SU-DHL-6 (cell line): ENCODE results near the gene SH2D3A.

Experiments
- H2AFZ ChIP-seq: fragments of 200-600 bp; sonication (generic); 2 replicates; pipeline ENCODE4 v1.6.1; 2014; ENCODE audit warnings: low read depth, mild to moderate bottlenecking, moderate library complexity, mixed read lengths, antibody characterized with exemption, low read length; ENCODE audit not compliant: severe bottlenecking
- H3F3A ChIP-seq: fragments of 200-600 bp; shearing (Covaris generic); 2 replicates; pipeline ENCODE4 v1.6.0; 2016; ENCODE audit warnings: antibody characterized with exemption, mild to moderate bottlenecking; ENCODE audit not compliant: insufficient read depth
- H3K27ac ChIP-seq: fragments of 200-600 bp; sonication (generic); 2 replicates; pipeline ENCODE4 v1.5.1; 2016; ENCODE audit warnings: low read depth, mild to moderate bottlenecking, low read length, moderate library complexity, mixed read lengths
- H3K27me3 ChIP-seq: fragments of 200-600 bp; sonication (generic), shearing (Covaris generic); 2 replicates; pipeline ENCODE4 v1.6.0; 2014; ENCODE audit warnings: mild to moderate bottlenecking, low read length
- H3K36me3 ChIP-seq: fragments of 200-600 bp; sonication (generic); 2 replicates; pipeline ENCODE4 v1.6.1; 2014; ENCODE audit warnings: mild to moderate bottlenecking, low read length, mixed read lengths
- H3K4me2 ChIP-seq: fragments of 300-600, 200-600 bp; shearing (Covaris generic), sonication (generic); 2 replicates; pipeline ENCODE4 v1.6.0; 2014; ENCODE audit warnings: low read length, low read depth, mild to moderate bottlenecking; ENCODE audit not compliant: poor library complexity, severe bottlenecking
- H3K4me3 ChIP-seq: fragments of 200-600 bp; sonication (generic); 2 replicates; pipeline ENCODE4 v1.5.1; 2014; ENCODE audit warnings: antibody characterized with exemption, low read length, mild to moderate bottlenecking, mixed read lengths; ENCODE audit not compliant: insufficient read depth, poor library complexity, severe bottlenecking
- H3K79me2 ChIP-seq: fragments of 200-600 bp; sonication (generic); 2 replicates; pipeline ENCODE4 v1.6.1; 2014; ENCODE audit warnings: mild to moderate bottlenecking, low read length, moderate library complexity; ENCODE audit not compliant: insufficient read depth
- H3K9ac ChIP-seq: fragments of 200-600 bp; sonication (generic); 2 replicates; pipeline ENCODE4 v1.7.0; 2014; ENCODE audit warnings: mild to moderate bottlenecking, low read length
- H3K9me2 ChIP-seq: fragments of 200-600 bp; sonication (generic); replicated peaks from 2 replicates; pipeline ENCODE4 v1.6.1; 2014; ENCODE audit warnings: low read length; ENCODE audit not compliant: insufficient read depth
- H3K9me3 ChIP-seq: fragments of 200-600 bp; sonication (generic); 2 replicates; pipeline ENCODE4 v1.6.1; 2014; ENCODE audit warnings: low read length, mixed read lengths; ENCODE audit not compliant: insufficient read depth
- H4K20me1 ChIP-seq: fragments of 200-600 bp; sonication (generic); 2 replicates; pipeline ENCODE4 v1.6.1; 2014; ENCODE audit warnings: low read depth, mild to moderate bottlenecking, antibody characterized with exemption, low read length, moderate library complexity, mixed read lengths
- EZH2phosphoT487 ChIP-seq: fragments of 200-600 bp; sonication (generic), shearing (Covaris generic); conservative IDR thresholded peaks from 2 replicates; pipeline ENCODE4 v1.6.1; 2018; ENCODE audit warnings: mild to moderate bottlenecking, antibody characterized with exemption, low read length, moderate library complexity, mixed read lengths
- TF ChIP-seq, protein P1 (sequence below): fragments of 200-600 bp; sonication (generic); IDR thresholded peaks from one replicate; pipeline ENCODE4 v1.5.1; 2017; ENCODE audit warnings: antibody characterized with exemption, mild to moderate bottlenecking, low read length, moderate library complexity; ENCODE audit not compliant: insufficient read depth, poor library complexity, severe bottlenecking

SH2D3A gene

DNA sequence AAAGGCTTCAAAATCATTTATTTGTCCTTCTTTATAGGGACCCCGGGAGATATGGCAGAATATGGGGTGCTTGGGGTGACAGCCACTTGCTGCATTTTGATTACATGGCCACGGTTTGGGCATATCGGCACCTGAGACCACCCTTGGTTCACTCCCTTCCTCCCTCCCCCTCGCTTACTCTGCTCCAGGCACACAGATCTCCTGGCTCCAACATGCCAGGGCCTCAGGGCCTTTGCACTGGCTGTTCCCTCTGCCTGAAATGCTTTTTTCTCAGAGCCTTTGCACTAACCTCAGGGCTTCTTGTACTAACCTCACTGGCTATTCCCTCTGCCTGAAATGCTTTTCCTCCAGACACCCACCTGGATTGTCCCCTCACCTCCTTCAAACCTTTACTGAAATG, 29.0 kb upstream of the SH2D3A start:
- no peak overlapping the region for H3K4me3 ChIP-seq
- no peaks in the 10 kb centered on the region for H3K36me3 ChIP-seq
- H3K9me2 ChIP-seq: no peaks in the 10 kb centered on the region
- peaks cover 21% of the 10 kb centered on the region for H3F3A ChIP-seq
- H3K27ac ChIP-seq: 0 out of 2 replicates have a peak overlapping the region, but pooled peaks have one; percentile 40
- no peak overlapping the region for H2AFZ ChIP-seq
- no peaks in the 10 kb centered on the region for H4K20me1 ChIP-seq
- H3K9me3 ChIP-seq: no peaks in the 10 kb centered on the region
- H3K79me2 ChIP-seq: peaks cover 78% of the 10 kb centered on the region
- H3K9ac ChIP-seq: no peak overlapping the region
- TF ChIP-seq, protein P1, sequence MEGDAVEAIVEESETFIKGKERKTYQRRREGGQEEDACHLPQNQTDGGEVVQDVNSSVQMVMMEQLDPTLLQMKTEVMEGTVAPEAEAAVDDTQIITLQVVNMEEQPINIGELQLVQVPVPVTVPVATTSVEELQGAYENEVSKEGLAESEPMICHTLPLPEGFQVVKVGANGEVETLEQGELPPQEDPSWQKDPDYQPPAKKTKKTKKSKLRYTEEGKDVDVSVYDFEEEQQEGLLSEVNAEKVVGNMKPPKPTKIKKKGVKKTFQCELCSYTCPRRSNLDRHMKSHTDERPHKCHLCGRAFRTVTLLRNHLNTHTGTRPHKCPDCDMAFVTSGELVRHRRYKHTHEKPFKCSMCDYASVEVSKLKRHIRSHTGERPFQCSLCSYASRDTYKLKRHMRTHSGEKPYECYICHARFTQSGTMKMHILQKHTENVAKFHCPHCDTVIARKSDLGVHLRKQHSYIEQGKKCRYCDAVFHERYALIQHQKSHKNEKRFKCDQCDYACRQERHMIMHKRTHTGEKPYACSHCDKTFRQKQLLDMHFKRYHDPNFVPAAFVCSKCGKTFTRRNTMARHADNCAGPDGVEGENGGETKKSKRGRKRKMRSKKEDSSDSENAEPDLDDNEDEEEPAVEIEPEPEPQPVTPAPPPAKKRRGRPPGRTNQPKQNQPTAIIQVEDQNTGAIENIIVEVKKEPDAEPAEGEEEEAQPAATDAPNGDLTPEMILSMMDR: no peak
- TF ChIP-seq EZH2phosphoT487: no peak
- H3K4me2 ChIP-seq: no peak overlapping the region
- no peaks in the 10 kb centered on the region for H3K27me3 ChIP-seq

DNA sequence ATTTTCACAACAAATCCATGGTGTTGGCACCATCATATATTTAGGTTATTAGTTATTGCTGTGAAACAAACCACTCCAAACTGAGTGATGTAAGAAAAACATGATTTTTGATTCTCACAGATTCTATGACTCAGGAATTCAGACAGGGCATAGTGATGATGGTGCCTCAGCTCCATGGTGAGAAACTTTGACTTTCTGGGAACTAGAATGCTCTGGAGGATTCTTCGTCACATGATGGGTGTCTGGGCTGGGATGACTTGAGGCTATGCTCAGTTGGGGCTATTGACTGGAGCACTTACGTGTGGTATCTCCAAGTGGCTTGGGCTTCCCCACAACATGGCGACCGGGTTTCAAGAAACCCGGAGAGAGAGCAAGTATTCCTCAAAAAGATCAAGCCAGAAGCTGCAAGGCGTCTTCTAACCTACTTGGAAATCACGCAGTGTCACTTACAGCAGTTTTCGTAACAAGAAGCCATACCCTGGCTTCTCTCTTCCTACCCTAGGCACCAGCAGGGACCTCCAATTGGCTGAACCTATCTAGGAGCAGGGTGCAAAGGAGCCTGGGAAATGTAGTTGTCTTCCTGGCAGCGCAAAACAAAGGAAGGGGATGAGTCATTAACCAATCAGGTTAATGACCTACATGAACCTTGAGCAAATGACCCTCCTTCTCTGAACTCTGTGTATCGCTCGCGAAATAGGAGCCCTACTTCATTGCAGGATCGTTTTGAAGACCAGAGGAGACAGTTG, 27.6 kb upstream of the SH2D3A start:
- Histone ChIP-seq H3K9me2 (no peaks in the 10 kb centered on the region), H3K27me3 (no peaks in the 10 kb centered on the region), H3K4me3 (no peak overlapping the region), H3K36me3 (no peaks in the 10 kb centered on the region), H3K9ac (no peak overlapping the region), H3F3A (peaks cover 7% of the 10 kb centered on the region), H3K79me2 (peaks cover 85% of the 10 kb centered on the region), H2AFZ (no peak overlapping the region), H3K27ac (no peak overlapping the region), H3K4me2 (no peak overlapping the region), H4K20me1 (no peaks in the 10 kb centered on the region; the same call in 1 of the 2 replicates), H3K9me3 (no peaks in the 10 kb centered on the region)
- TF ChIP-seq EZH2phosphoT487: no peak
- TF ChIP-seq, protein P1: no peak

DNA sequence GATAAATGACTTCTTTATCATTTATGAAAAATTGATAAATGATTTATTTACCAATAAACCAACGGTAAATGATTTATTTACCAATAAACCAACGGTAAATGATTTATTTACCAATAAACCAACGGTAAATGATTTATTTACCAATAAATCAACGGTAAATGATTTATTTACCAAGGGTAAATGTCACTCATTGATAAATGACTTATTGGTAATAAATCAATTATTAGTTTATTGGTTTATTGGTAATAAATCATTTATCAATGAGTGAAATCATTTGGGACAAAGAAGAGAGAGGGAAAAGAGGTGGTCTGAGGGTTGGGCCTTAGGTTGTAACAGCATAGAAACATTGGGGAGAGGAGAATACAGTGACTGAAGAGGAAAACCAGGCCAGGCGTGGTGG, 26.7 kb upstream of the SH2D3A start:
- no peak overlapping the region for H3K4me3 ChIP-seq
- H3K9me3 ChIP-seq: no peaks in the 10 kb centered on the region
- no peak overlapping the region for H2AFZ ChIP-seq
- no peak overlapping the region for H3K27ac ChIP-seq
- H3K79me2 ChIP-seq: peaks cover 84% of the 10 kb centered on the region
- 0 out of 2 replicates have a peak, but pooled peaks cover 6% of the 10 kb centered on the region for H3F3A ChIP-seq
- H3K9me2 ChIP-seq: no peaks in the 10 kb centered on the region
- H3K36me3 ChIP-seq: no peaks in the 10 kb centered on the region
- no peak overlapping the region for H3K4me2 ChIP-seq
- TF ChIP-seq, protein P1: no peak
- no peak for TF ChIP-seq EZH2phosphoT487
- H4K20me1 ChIP-seq: no peaks in the 10 kb centered on the region; the same call in 1 of the 2 replicates
- H3K9ac ChIP-seq: no peak overlapping the region
- H3K27me3 ChIP-seq: no peaks in the 10 kb centered on the region
